ENCODE measurements around the gene BBS1. TPM values are rescaled to one million over a fixed set of nuclear protein-coding genes. Genes with fewer than 3 reads are reported as not detected.
A peak's percentile ranks its signal among the peaks of the same experiment; 100 is the strongest.

BBS1 gene
- total RNA-seq, 3 donors from 2014 or later: 51.5 to 79.5 (median 63.8) TPM

- H3K27me3 ChIP-seq: no peaks in the 10 kb centered on the region
- no peaks in the 10 kb centered on the region for H3K4me1 ChIP-seq
- H3K27ac ChIP-seq: no peak overlapping the region
- intact Hi-C loops (cut with DNase I; ENCODE audit: low total_unique reads): no loop called here
- no peak for DNase-seq (ENCODE audit: low spot score in 2 of 2)
- no peak overlapping the region for H3K4me3 ChIP-seq
- no peaks in the 10 kb centered on the region for H3K9me3 ChIP-seq
- no peaks in the 10 kb centered on the region for H3K36me3 ChIP-seq
- TF ChIP-seq POLR2A (IDR thresholded peaks at IDR 0.05) (no peak), CTCF (IDR thresholded peaks at IDR 0.05) (no peak), POLR2AphosphoS5 (IDR thresholded peaks at IDR 0.05) (no peak)
These were observed 53.4 kb downstream of the BBS1 start for GRCh38 chr11:66563832-66564231.

GRCh38 chr11:66564538-66564937 lies 54.1 kb downstream of the BBS1 start:
- no peak for DNase-seq (ENCODE audit: low spot score in 2 of 2)
- TF ChIP-seq POLR2A (IDR thresholded peaks at IDR 0.05) (no peak), POLR2AphosphoS5 (IDR thresholded peaks at IDR 0.05) (no peak), CTCF (IDR thresholded peaks at IDR 0.05) (no peak)
- no peaks in the 10 kb centered on the region for H3K27me3 ChIP-seq
- H3K4me3 ChIP-seq: no peak overlapping the region
- no peaks in the 10 kb centered on the region for H3K9me3 ChIP-seq
- no peaks in the 10 kb centered on the region for H3K36me3 ChIP-seq
- H3K4me1 ChIP-seq: no peaks in the 10 kb centered on the region
- H3K27ac ChIP-seq: no peak overlapping the region
- intact Hi-C loops (cut with DNase I; ENCODE audit: low total_unique reads): no loop called here

GRCh38 chr11:66564984-66565383 lies 54.5 kb downstream of the BBS1 start:
- Histone ChIP-seq H3K36me3 (no peaks in the 10 kb centered on the region), H3K27ac (no peak overlapping the region), H3K4me1 (no peaks in the 10 kb centered on the region), H3K9me3 (no peaks in the 10 kb centered on the region), H3K4me3 (no peak overlapping the region), H3K27me3 (no peaks in the 10 kb centered on the region)
- no peak for TF ChIP-seq POLR2A (IDR thresholded peaks at IDR 0.05)
- TF ChIP-seq POLR2AphosphoS5 (IDR thresholded peaks at IDR 0.05): no peak
- TF ChIP-seq CTCF (IDR thresholded peaks at IDR 0.05): no peak
- DNase-seq (ENCODE audit: low spot score in 2 of 2): no peak
- intact Hi-C loops (cut with DNase I; ENCODE audit: low total_unique reads): no loop called here

GRCh38 chr11:66566221-66566620 lies 55.8 kb downstream of the BBS1 start:
- H3K4me1 ChIP-seq: no peaks in the 10 kb centered on the region
- intact Hi-C loops (cut with DNase I; ENCODE audit: low total_unique reads): no loop called here

GRCh38 chr11:66567787-66568123 lies 57.3 kb downstream of the BBS1 start:
- no peak for DNase-seq (ENCODE audit: low spot score in 2 of 2)
- Histone ChIP-seq H3K4me3 (peak overlapping the region; percentile 55 to 92 (median 68)), H3K9me3 (no peaks in the 10 kb centered on the region), H3K36me3 (no peaks in the 10 kb centered on the region), H3K27ac (peak overlapping the region; percentile 57), H3K27me3 (no peaks in the 10 kb centered on the region), H3K4me1 (no peaks in the 10 kb centered on the region)
- intact Hi-C loops (cut with DNase I; ENCODE audit: low total_unique reads): no loop called here
- TF ChIP-seq CTCF (IDR thresholded peaks at IDR 0.05) (no peak), POLR2AphosphoS5 (IDR thresholded peaks at IDR 0.05) (no peak), POLR2A (IDR thresholded peaks at IDR 0.05) (no peak)

More at GRCh38 chr11:66566221-66566620, 55.8 kb downstream of the BBS1 start:
- no peak overlapping the region for H3K4me3 ChIP-seq
- H3K36me3 ChIP-seq: no peaks in the 10 kb centered on the region
- H3K27me3 ChIP-seq: no peaks in the 10 kb centered on the region
- H3K27ac ChIP-seq: no peak overlapping the region
- no peak for DNase-seq (ENCODE audit: low spot score in 2 of 2)
- no peaks in the 10 kb centered on the region for H3K9me3 ChIP-seq
- TF ChIP-seq POLR2A (IDR thresholded peaks at IDR 0.05) (no peak), POLR2AphosphoS5 (IDR thresholded peaks at IDR 0.05) (no peak), CTCF (IDR thresholded peaks at IDR 0.05) (no peak)

Measured in breast epithelium (tissue), 4 donors.